ENCODE results near the gene LHPP. TPM values are rescaled to one million over a fixed set of nuclear protein-coding genes. Genes with fewer than 3 reads are reported as not detected.

LHPP gene
- total and polyA plus RNA-seq, 2 experiments from 2014 or later = 19.0 to 22.9 TPM

DNA sequence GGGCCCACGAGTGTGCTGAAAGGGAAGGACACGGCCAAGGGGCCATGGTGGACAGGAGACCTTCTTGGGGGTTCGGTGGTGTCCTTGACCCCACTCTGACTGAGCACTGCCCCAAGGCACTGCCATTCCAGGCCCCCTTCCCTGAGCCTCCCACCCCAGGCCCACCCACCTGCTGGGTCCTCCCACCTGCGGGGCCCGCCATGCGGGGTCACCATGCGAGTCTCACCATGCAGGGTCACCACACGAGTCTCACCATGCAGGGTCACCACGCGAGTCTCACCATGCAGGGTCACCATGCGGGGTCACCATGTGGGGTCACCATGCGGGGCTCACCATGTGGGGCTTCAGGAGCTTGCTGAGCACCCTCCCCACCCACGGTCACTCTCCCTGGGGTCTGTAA lies 76.3 kb downstream of the LHPP start:
- Histone ChIP-seq H3K9ac (no peak overlapping the region), H3K79me2 (ENCODE audit: insufficient read depth) (no peaks in the 10 kb centered on the region), H3K4me3 (no peak overlapping the region), H3K9me3 (ENCODE audit: low read depth) (no peaks in the 10 kb centered on the region), H3K27me3 (replicated peaks; ENCODE audit: insufficient read depth) (no peaks in the 10 kb centered on the region), H3K27ac (no peak overlapping the region), H2AFZ (no peak overlapping the region), H3K4me1 (ENCODE audit: insufficient read depth) (no peaks in the 10 kb centered on the region), H4K20me1 (ENCODE audit: insufficient read depth) (no peaks in the 10 kb centered on the region), H3K9me2 (ENCODE audit: insufficient read depth) (no peaks in the 10 kb centered on the region), H3K36me3 (ENCODE audit: low read depth) (no peaks in the 10 kb centered on the region), H3K4me2 (ENCODE audit: unreplicated experiment) (no peak overlapping the region), H3F3A (ENCODE audit: insufficient read depth) (no peaks in the 10 kb centered on the region)
- WGBS, 2 experiments (ENCODE audit: low coverage in 1 of 2, low lambda C conversion rate in 2 of 2, missing lambda C conversion rate in 2 of 2) = 75 to 86% methylated on average over 7 to 13 of the region's 13 CpGs
- in situ Hi-C loops (cut with MboI) = loop anchor here (10.0 kb wide), 1 partner anchor 207 kb away; the partner anchor contains the start of gene FAM53B
- TF ChIP-seq EZH2phosphoT487 (IDR thresholded peaks at IDR 0.05; ENCODE audit: insufficient read depth, low read depth) (no peak), EZH2 (IDR thresholded peaks at IDR 0.05; ENCODE audit: insufficient read depth, poor library complexity, severe bottlenecking) (no peak)
- DNase-seq = no peak

DNA sequence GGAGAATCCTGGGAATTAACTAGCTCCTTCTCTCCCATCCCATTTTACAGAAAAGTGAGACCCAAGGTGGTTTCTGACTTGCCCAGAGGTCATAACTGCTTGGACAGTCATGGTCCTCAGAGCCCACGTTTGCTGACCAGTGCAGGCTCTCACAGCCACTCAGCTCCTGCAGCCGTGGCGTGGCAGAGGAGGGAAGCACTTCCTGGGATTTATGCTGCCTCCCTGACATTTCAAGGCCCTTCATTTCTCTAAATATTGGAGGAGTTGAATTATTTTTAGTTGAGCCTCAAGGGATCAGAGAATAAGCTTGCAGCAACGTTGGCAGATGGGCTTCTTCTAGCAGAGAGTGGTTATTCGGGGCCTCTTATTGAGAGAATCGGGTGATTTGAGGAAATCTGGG lies 77.1 kb downstream of the LHPP start:
- H3K79me2 ChIP-seq (ENCODE audit: insufficient read depth) = no peaks in the 10 kb centered on the region
- H3K9me3 ChIP-seq (ENCODE audit: low read depth) = no peaks in the 10 kb centered on the region
- H3K9ac ChIP-seq = no peak overlapping the region
- in situ Hi-C loops (cut with MboI) = loop anchor here (10.0 kb wide), 1 partner anchor 206 kb away; the partner anchor contains the start of gene FAM53B
- no peak for TF ChIP-seq EZH2 (IDR thresholded peaks at IDR 0.05; ENCODE audit: insufficient read depth, poor library complexity, severe bottlenecking)
- TF ChIP-seq EZH2phosphoT487 (IDR thresholded peaks at IDR 0.05; ENCODE audit: insufficient read depth, low read depth) = no peak
- no peaks in the 10 kb centered on the region for H4K20me1 ChIP-seq (ENCODE audit: insufficient read depth)
- H3K4me3 ChIP-seq = no peak overlapping the region
- no peaks in the 10 kb centered on the region for H3K27me3 ChIP-seq (replicated peaks; ENCODE audit: insufficient read depth)
- no peaks in the 10 kb centered on the region for H3K4me1 ChIP-seq (ENCODE audit: insufficient read depth)
- H3K36me3 ChIP-seq (ENCODE audit: low read depth) = no peaks in the 10 kb centered on the region
- no peak overlapping the region for H3K4me2 ChIP-seq (ENCODE audit: unreplicated experiment)
- H3K27ac ChIP-seq = no peak overlapping the region
- DNase-seq = no peak
- no peaks in the 10 kb centered on the region for H3F3A ChIP-seq (ENCODE audit: insufficient read depth)
- H3K9me2 ChIP-seq (ENCODE audit: insufficient read depth) = no peaks in the 10 kb centered on the region
- 72 to 79% methylated on average over 6 of the region's 6 CpGs for WGBS, 2 experiments (ENCODE audit: low coverage in 1 of 2, low lambda C conversion rate in 2 of 2, missing lambda C conversion rate in 2 of 2)
- H2AFZ ChIP-seq = no peak overlapping the region

DNA sequence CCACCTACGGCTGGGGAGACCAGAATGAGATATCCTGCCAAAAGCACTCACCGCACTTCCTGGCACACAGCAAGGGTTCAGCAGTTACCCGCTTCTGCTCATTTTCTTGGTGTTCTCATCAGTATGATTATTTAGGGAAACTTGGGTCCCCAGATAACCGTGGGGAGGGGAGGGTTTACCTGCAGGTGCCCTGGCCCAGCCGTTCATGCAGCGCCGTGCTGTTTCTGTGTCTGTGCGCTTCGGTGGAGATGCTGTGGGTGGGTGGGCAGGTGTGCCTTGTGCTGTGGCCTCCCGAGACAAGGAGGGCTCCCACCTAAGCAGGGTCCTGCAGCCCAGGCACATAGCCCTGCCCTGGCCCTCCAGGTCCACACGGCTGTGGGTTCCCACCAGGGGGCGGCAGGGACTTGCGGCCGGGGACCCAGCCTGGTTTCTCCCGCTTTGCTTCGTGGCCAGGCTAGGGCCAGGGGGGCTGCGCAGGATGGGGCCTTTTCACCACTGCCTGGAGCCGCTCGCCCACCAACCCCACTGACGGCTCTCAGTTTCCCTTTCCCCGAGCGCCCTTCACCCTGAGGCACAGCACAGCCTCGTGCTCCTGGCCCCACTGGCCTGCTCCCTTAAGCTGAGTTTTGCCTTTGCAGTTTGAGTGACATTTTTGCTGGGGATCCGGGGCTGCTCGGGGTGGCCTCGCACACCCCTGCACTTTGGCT lies 78.5 kb downstream of the LHPP start:
- no peaks in the 10 kb centered on the region for H3K27me3 ChIP-seq (replicated peaks; ENCODE audit: insufficient read depth)
- H3K27ac ChIP-seq = no peak overlapping the region
- 29 to 38% methylated on average over 24 to 26 of the region's 26 CpGs for WGBS, 2 experiments (ENCODE audit: low coverage in 1 of 2, low lambda C conversion rate in 2 of 2, missing lambda C conversion rate in 2 of 2)
- no peak overlapping the region for H3K4me3 ChIP-seq
- H3K9me2 ChIP-seq (ENCODE audit: insufficient read depth) = no peaks in the 10 kb centered on the region
- H2AFZ ChIP-seq = no peak overlapping the region
- no peaks in the 10 kb centered on the region for H3K4me1 ChIP-seq (ENCODE audit: insufficient read depth)
- H3K4me2 ChIP-seq (ENCODE audit: unreplicated experiment) = no peak overlapping the region
- DNase-seq = peak; percentile 66
- H3K36me3 ChIP-seq (ENCODE audit: low read depth) = no peaks in the 10 kb centered on the region
- H3K9ac ChIP-seq = no peak overlapping the region
- in situ Hi-C loops (cut with MboI) = loop anchor here (10.0 kb wide), 1 partner anchor 205 kb away; the partner anchor contains the start of gene FAM53B
- no peaks in the 10 kb centered on the region for H3F3A ChIP-seq (ENCODE audit: insufficient read depth)
- H3K79me2 ChIP-seq (ENCODE audit: insufficient read depth) = no peaks in the 10 kb centered on the region
- H4K20me1 ChIP-seq (ENCODE audit: insufficient read depth) = no peaks in the 10 kb centered on the region
- no peaks in the 10 kb centered on the region for H3K9me3 ChIP-seq (ENCODE audit: low read depth)
- TF ChIP-seq EZH2 (IDR thresholded peaks at IDR 0.05; ENCODE audit: insufficient read depth, poor library complexity, severe bottlenecking) (no peak), EZH2phosphoT487 (IDR thresholded peaks at IDR 0.05; ENCODE audit: insufficient read depth, low read depth) (no peak)

DNA sequence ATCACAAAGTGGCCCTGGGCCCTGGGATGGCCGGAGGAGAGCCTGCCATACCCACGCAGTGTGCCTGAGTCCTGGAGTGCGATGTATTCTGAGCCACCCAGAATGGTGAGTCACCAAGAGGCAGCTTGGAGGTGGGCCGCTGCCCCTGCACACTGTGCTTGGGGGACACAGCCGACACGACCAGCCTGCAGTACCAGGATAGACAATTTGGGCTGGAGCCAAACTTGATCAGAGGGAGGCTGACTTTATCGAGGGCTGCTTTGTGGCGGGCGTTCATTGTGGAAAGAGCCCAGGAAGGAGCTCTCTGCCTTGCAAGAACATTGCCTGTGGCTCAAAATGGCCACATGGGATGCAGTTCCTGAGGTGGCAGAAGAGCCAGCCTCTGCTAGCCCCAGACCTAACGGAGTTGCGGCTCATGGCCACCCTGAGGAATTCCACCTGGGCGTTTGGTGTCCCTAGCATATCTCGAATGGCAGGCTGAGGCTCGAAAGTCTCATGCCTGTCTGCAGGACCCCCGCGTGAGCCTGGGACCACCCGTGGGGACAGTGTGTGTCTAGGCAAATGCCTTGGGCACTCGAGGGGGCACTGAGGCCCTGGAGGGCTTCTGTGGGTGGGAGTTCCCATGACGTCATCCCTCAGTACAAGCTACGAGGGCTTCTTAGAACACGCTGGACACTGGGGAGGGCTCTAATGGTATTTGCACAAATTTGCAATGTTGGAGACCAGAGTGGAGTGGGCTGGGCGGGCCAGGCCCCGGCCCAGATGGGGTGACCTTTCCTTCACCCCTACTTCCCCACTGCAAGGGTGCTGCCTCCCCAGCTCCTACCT lies 79.7 kb downstream of the LHPP start:
- WGBS, 2 experiments (ENCODE audit: low coverage in 1 of 2, low lambda C conversion rate in 2 of 2, missing lambda C conversion rate in 2 of 2) = 82 to 85% methylated on average over 23 of the region's 23 CpGs
- in situ Hi-C loops (cut with MboI) = no loop called here

More for the DNA sequence above, 79.7 kb downstream of the LHPP start:
- Histone ChIP-seq H3F3A (ENCODE audit: insufficient read depth) (no peaks in the 10 kb centered on the region), H3K9me3 (ENCODE audit: low read depth) (no peaks in the 10 kb centered on the region), H3K27me3 (replicated peaks; ENCODE audit: insufficient read depth) (no peaks in the 10 kb centered on the region), H3K27ac (no peak overlapping the region), H3K4me2 (ENCODE audit: unreplicated experiment) (no peak overlapping the region), H2AFZ (no peak overlapping the region), H3K4me3 (no peak overlapping the region), H4K20me1 (ENCODE audit: insufficient read depth) (no peaks in the 10 kb centered on the region), H3K4me1 (ENCODE audit: insufficient read depth) (no peaks in the 10 kb centered on the region), H3K9ac (no peak overlapping the region), H3K9me2 (ENCODE audit: insufficient read depth) (no peaks in the 10 kb centered on the region), H3K79me2 (ENCODE audit: insufficient read depth) (no peaks in the 10 kb centered on the region), H3K36me3 (ENCODE audit: low read depth) (no peaks in the 10 kb centered on the region)
- DNase-seq = no peak
- TF ChIP-seq EZH2 (IDR thresholded peaks at IDR 0.05; ENCODE audit: insufficient read depth, poor library complexity, severe bottlenecking) = no peak
- no peak for TF ChIP-seq EZH2phosphoT487 (IDR thresholded peaks at IDR 0.05; ENCODE audit: insufficient read depth, low read depth)

Data from GM23248 (cell line).